H1 (cell line): ENCODE data around the gene SPRR2B. TPM values are rescaled to one million over a fixed set of nuclear protein-coding genes. Genes with fewer than 3 reads are reported as not detected.

Experiments
- CTCF ChIA-PET: fragments of 300-600 bp; sonication (Branson Sonifier 250); formaldehyde crosslinking; loops from one replicate; lab custom pipeline; 2021; ENCODE audit not compliant: partially characterized antibody; lab: Charles Lee
- POLR2A ChIA-PET: fragments of 300-600 bp; sonication (Branson Sonifier 250); formaldehyde crosslinking; loops from one replicate; lab custom pipeline; 2021; ENCODE audit warnings: inconsistent platforms; ENCODE audit not compliant: partially characterized antibody; lab: Charles Lee
- DNase-seq, 2 experiments: peaks; one replicate each; pipeline versions ENCODE4 v3.0.0 to v3.0.0-alpha.2; 2010 to 2022; ENCODE audit warnings: low spot score in 2 of 2, low read depth in 1 of 2, mixed read lengths in 1 of 2
- FAIRE-seq: peaks from 2 replicates; lab custom pipeline; 2011; peaks lifted over from hg19 to GRCh38; lab: Jason Lieb, UNC
- H2AFZ ChIP-seq: 2 replicates; pipeline ENCODE4 v1.8.1; 2012; ENCODE audit warnings: low read length, inconsistent platforms
- H2AK5ac ChIP-seq: 2 replicates; pipeline ENCODE4 v1.6.1; 2013; ENCODE audit warnings: low read depth, low read length
- H2BK120ac ChIP-seq: replicated peaks from 2 replicates; pipeline ENCODE3; 2013; ENCODE audit warnings: low read depth, low read length, inconsistent platforms
- H2BK12ac ChIP-seq: 2 replicates; pipeline ENCODE4 v1.6.1; 2013; ENCODE audit warnings: low read depth, low read length
- H2BK15ac ChIP-seq: 2 replicates; pipeline ENCODE4 v1.6.1; 2013; ENCODE audit warnings: low read length
- H2BK20ac ChIP-seq: 2 replicates; pipeline ENCODE4 v1.6.1; 2013; ENCODE audit warnings: low read length
- H2BK5ac ChIP-seq: 2 replicates; pipeline ENCODE4 v1.6.1; 2013; ENCODE audit warnings: low read depth, low read length
- H3K14ac ChIP-seq: 2 replicates; pipeline ENCODE4 v1.6.1; 2013; ENCODE audit warnings: inconsistent platforms; ENCODE audit not compliant: insufficient read length
- H3K18ac ChIP-seq: 2 replicates; pipeline ENCODE4 v1.6.1; 2013; ENCODE audit warnings: low read length; ENCODE audit errors: extremely low read depth
- H3K23ac ChIP-seq: 2 replicates; pipeline ENCODE4 v1.6.1; 2013; ENCODE audit warnings: inconsistent platforms; ENCODE audit not compliant: insufficient read length
- H3K23me2 ChIP-seq: 2 replicates; pipeline ENCODE4 v1.6.1; 2013; ENCODE audit warnings: low read depth, low read length
- H3K27ac ChIP-seq: 2 replicates; pipeline ENCODE4 v1.6.1; 2011; ENCODE audit warnings: low read depth, low read length, inconsistent platforms
- H3K27me3 ChIP-seq, 4 experiments: replicated peaks in 1 of 4; 1 replicate in 1 of 4; 2 replicates in 3 of 4; pipeline versions ENCODE4 v1.6.1 to v1.8.1; 2011 to 2013; ENCODE audit warnings: low read length in 3 of 4, mild to moderate bottlenecking in 3 of 4, inconsistent platforms in 2 of 4, mixed read lengths in 2 of 4, moderate library complexity in 1 of 4; ENCODE audit not compliant: control insufficient read depth in 3 of 4, insufficient read depth in 3 of 4; ENCODE audit errors: extremely low read depth in 1 of 4
- H3K36me3 ChIP-seq, 4 experiments: 2 replicates each; pipeline versions ENCODE4 v1.6.1 to v1.8.1; 2011 to 2013; ENCODE audit warnings: mild to moderate bottlenecking in 4 of 4, low read length in 3 of 4, moderate library complexity in 2 of 4, control low read depth in 1 of 4, inconsistent platforms in 1 of 4; ENCODE audit not compliant: insufficient read depth in 4 of 4, control insufficient read depth in 2 of 4
- H3K4ac ChIP-seq: replicated peaks from 2 replicates; pipeline ENCODE3; 2013; ENCODE audit warnings: low read length, low read depth, mixed read lengths, inconsistent platforms; ENCODE audit not compliant: insufficient read length
- H3K4me1 ChIP-seq, 4 experiments: replicated peaks in 1 of 4; 1 replicate in 1 of 4; 2 replicates in 3 of 4; pipeline versions ENCODE4 v1.6.1 to v1.8.1; 2011 to 2013; ENCODE audit warnings: low read length in 3 of 4, inconsistent platforms in 2 of 4, mixed read lengths in 1 of 4; ENCODE audit not compliant: insufficient read depth in 4 of 4, control insufficient read depth in 3 of 4
- H3K4me2 ChIP-seq, 2 experiments: 2 replicates each; pipeline versions ENCODE4 v1.6.1 to v1.8.1; 2011 to 2013; ENCODE audit warnings: low read depth in 2 of 2, low read length in 2 of 2, control low read depth in 1 of 2, inconsistent platforms in 1 of 2, mild to moderate bottlenecking in 1 of 2; ENCODE audit not compliant: insufficient read depth in 1 of 2
- H3K4me3 ChIP-seq, 4 experiments: fragments of 200-600, 300-600 bp in 1 of 4; sonication (generic), shearing (Covaris generic), sonication (Bioruptor Twin) in 1 of 4; 2 replicates each; pipeline versions ENCODE4 v1.5.1 to v1.8.1; 2011 to 2016; ENCODE audit warnings: low read length in 4 of 4, low read depth in 3 of 4, control low read depth in 2 of 4, inconsistent platforms in 2 of 4, mild to moderate bottlenecking in 2 of 4, mixed read lengths in 1 of 4, moderate library complexity in 1 of 4; ENCODE audit not compliant: insufficient read depth in 2 of 4; ENCODE audit errors: extremely low read depth in 1 of 4
- H3K56ac ChIP-seq: replicated peaks from 2 replicates; pipeline ENCODE3; 2013; ENCODE audit warnings: low read depth, mild to moderate bottlenecking, mixed read lengths, low read length, inconsistent platforms; ENCODE audit not compliant: insufficient read length
- H3K79me1 ChIP-seq: 2 replicates; pipeline ENCODE4 v1.6.1; 2013; ENCODE audit warnings: low read depth, low read length, control low read depth
- H3K79me2 ChIP-seq, 2 experiments: 2 replicates each; pipeline versions ENCODE4 v1.6.1 to v1.8.1; 2012 to 2013; ENCODE audit warnings: low read length in 2 of 2, mild to moderate bottlenecking in 2 of 2, inconsistent platforms in 1 of 2; ENCODE audit not compliant: insufficient read depth in 2 of 2, control insufficient read depth in 1 of 2
- H3K9ac ChIP-seq, 4 experiments: replicated peaks in 1 of 4; 1 replicate in 1 of 4; 2 replicates in 3 of 4; pipeline versions ENCODE4 v1.6.1 to v1.8.1; 2011 to 2013; ENCODE audit warnings: low read depth in 3 of 4, low read length in 3 of 4, control low read depth in 2 of 4, mild to moderate bottlenecking in 2 of 4, moderate library complexity in 2 of 4, inconsistent platforms in 1 of 4; ENCODE audit errors: extremely low read depth in 1 of 4
- H3K9me3 ChIP-seq, 2 experiments: 2 replicates each; pipeline versions ENCODE4 v1.6.1 to v1.8.1; 2012 to 2013; ENCODE audit warnings: mild to moderate bottlenecking in 2 of 2, moderate library complexity in 2 of 2, control low read depth in 1 of 2, inconsistent platforms in 1 of 2, low read depth in 1 of 2, low read length in 1 of 2, mixed read lengths in 1 of 2; ENCODE audit not compliant: insufficient read depth in 2 of 2
- H4K20me1 ChIP-seq, 2 experiments: replicated peaks in 1 of 2; 2 replicates each; pipeline versions ENCODE3 to v1.8.1; 2011 to 2013; ENCODE audit warnings: inconsistent platforms in 2 of 2, low read length in 2 of 2, mild to moderate bottlenecking in 1 of 2; ENCODE audit not compliant: insufficient read depth in 2 of 2, control insufficient read depth in 1 of 2
- H4K5ac ChIP-seq: 2 replicates; pipeline ENCODE4 v1.6.1; 2013; ENCODE audit warnings: low read length, low read depth, mixed read lengths, inconsistent platforms; ENCODE audit not compliant: insufficient read length
- H4K8ac ChIP-seq: 2 replicates; pipeline ENCODE4 v1.8.0; 2013; ENCODE audit warnings: mild to moderate bottlenecking, moderate library complexity, low read length, inconsistent platforms; ENCODE audit not compliant: insufficient read depth; ENCODE audit errors: extremely low read depth
- H4K91ac ChIP-seq: replicated peaks from 2 replicates; pipeline ENCODE3; 2013; ENCODE audit warnings: low read length, mixed read lengths, inconsistent platforms; ENCODE audit not compliant: insufficient read length
- CHD2 ChIP-seq: IDR thresholded peaks from 2 replicates; pipeline ENCODE4 v1.6.1; 2012; ENCODE audit warnings: low read length, improper control_type of control experiment
- FOSL1 ChIP-seq: IDR thresholded peaks from 2 replicates; pipeline ENCODE4 v1.6.1; 2011; ENCODE audit warnings: mild to moderate bottlenecking, low read depth, low read length, moderate library complexity; ENCODE audit not compliant: insufficient read depth
- JUND ChIP-seq: IDR thresholded peaks from 2 replicates; pipeline ENCODE4 v1.6.1; 2011; ENCODE audit warnings: mild to moderate bottlenecking, improper control_type of control experiment, low read length
- MAX ChIP-seq: IDR thresholded peaks from 2 replicates; pipeline ENCODE4 v1.6.1; 2012; ENCODE audit warnings: inconsistent platforms
- NANOG ChIP-seq: IDR thresholded peaks from 2 replicates; pipeline ENCODE4 v1.6.1; 2011; ENCODE audit warnings: low read length, low read depth, mild to moderate bottlenecking, inconsistent platforms; ENCODE audit not compliant: insufficient read depth, poor library complexity, severe bottlenecking
- SIN3A ChIP-seq, 2 experiments: IDR thresholded peaks in 1 of 2; conservative IDR thresholded peaks in 1 of 2; 2 replicates each; pipeline ENCODE4 v1.6.1; 2011 to 2012; ENCODE audit warnings: low read length in 2 of 2, improper control_type of control experiment in 1 of 2, low read depth in 1 of 2, mild to moderate bottlenecking in 1 of 2
- SIRT6 ChIP-seq: IDR thresholded peaks from one replicate; pipeline ENCODE4 v1.7.1; 2012; ENCODE audit warnings: low read length, inconsistent platforms
- SRF ChIP-seq: IDR thresholded peaks from 2 replicates; pipeline ENCODE4 v1.6.1; 2011; ENCODE audit warnings: mild to moderate bottlenecking, low read depth, low read length, moderate library complexity
- polyA plus RNA-seq, 7 experiments: library from polyadenylated mRNA; depleted of rRNA in 3 of 7; stranded (reverse) in 5 of 7; unstranded in 2 of 7; fragments of >200 nt in 5 of 7; fragments of 200-250 nt in 2 of 7; gene quantifications; 1 replicate in 5 of 7; 2 replicates in 1 of 7; 4 replicates in 1 of 7; pipeline versions ENCODE4 v1.2.1 to v1.2.3, GENCODE V29; 2011 to 2013; ENCODE audit warnings: missing spikeins in 2 of 7, mixed read lengths in 2 of 7
- total RNA-seq: library from RNA; stranded (reverse); fragmentation: NEBNext Ultra II Directional; extraction: Animal tissue kit (Norgen Biotek cat#: 25700); gene quantifications from 2 replicates; pipeline ENCODE4 v1.2.1, GENCODE V29; 2021

The SPRR2B gene
- total and polyA plus RNA-seq, 2 of the 8 experiments (the other 6 are each of a cell fraction or from before 2014, with no cell fraction given): not detected

DNA sequence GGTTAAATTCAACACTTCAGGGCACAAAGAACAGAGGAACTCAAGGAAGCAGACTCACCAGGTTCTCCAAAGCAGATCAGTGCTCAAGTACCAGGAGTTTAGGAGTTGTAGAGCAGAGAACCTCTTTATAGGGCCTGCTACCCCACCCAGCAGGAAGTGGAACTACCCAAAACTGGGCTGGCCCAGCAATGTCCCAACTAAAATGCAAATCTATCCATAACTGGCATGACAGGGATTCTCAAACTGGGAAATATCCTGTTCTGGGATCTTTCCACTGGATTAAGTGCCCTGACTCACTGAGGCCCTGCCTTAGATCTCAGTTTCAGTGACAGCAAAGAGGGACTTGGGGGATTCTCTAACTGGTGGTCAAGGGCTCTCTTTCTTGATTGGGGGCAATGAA is 23.0 kb upstream of the SPRR2B start, which contains the start of gene SPRR2E:
SPRR2E (minus strand) TSS at position 101 of the 400 bp plus-strand sequence. CDS start 775 bp downstream, outside the sequence.
- CTCF ChIA-PET: no interaction called here

More for the DNA sequence above, 23.0 kb upstream of the SPRR2B start, which contains the start of gene SPRR2E:
- TF ChIP-seq SIRT6: no peak
- TF ChIP-seq SIN3A (conservative IDR thresholded peaks at IDR 0.05 in 1 of 2, IDR thresholded peaks at IDR 0.05 in 1 of 2; ENCODE audit: low read depth in 1 of 2, low read length in 2 of 2): no peak
- no peak for TF ChIP-seq FOSL1
- no peak for TF ChIP-seq CHD2
- TF ChIP-seq JUND: no peak
- TF ChIP-seq NANOG: no peak
- no peak for TF ChIP-seq MAX
- TF ChIP-seq SRF: no peak
- Histone ChIP-seq H3K36me3 (no peaks in the 10 kb centered on the region), H3K4ac (no peak within 1 kb of the TSS), H3K4me3 (no peak within 1 kb of the TSS), H3K4me1 (no peaks in the 10 kb centered on the region), H4K5ac (no peak within 1 kb of the TSS), H3K56ac (no peak within 1 kb of the TSS), H3K79me1 (no peaks in the 10 kb centered on the region), H3K9ac (no peak within 1 kb of the TSS), H2BK5ac (no peak within 1 kb of the TSS), H3K27ac (no peak within 1 kb of the TSS), H3K27me3 (no peaks in the 10 kb centered on the region), H2BK20ac (no peak within 1 kb of the TSS), H2AFZ (no peak within 1 kb of the TSS), H3K9me3 (no peaks in the 10 kb centered on the region), H2BK15ac (no peak within 1 kb of the TSS), H3K18ac (no peak within 1 kb of the TSS), H4K20me1 (no peaks in the 10 kb centered on the region), H3K14ac (no peak within 1 kb of the TSS), H3K23ac (no peak within 1 kb of the TSS), H4K8ac (no peak within 1 kb of the TSS), H3K4me2 (no peak within 1 kb of the TSS), H3K23me2 (no peaks in the 10 kb centered on the region), H2BK12ac (no peak within 1 kb of the TSS), H3K79me2 (no peaks in the 10 kb centered on the region), H2BK120ac (no peak within 1 kb of the TSS), H2AK5ac (no peak within 1 kb of the TSS), H4K91ac (no peak within 1 kb of the TSS)
- FAIRE-seq: no peak
- no peak for DNase-seq
- POLR2A ChIA-PET: no interaction called here
